UCSD-AML1 (cell line): ENCODE data around the gene ACSM2A.
"Not testable (repeated sequence)": the region's sequence is repeated elsewhere in the genome, so short reads cannot be mapped to it uniquely, and the experiment has no call there.

ENCODE experiments used
- DNase-seq: peaks from one replicate; lab custom pipeline; 2025; ENCODE audit not compliant: unreplicated experiment; lab: John Stamatoyannopoulos, UW

The ACSM2A gene

GRCh38 chr16:20451364-20451763 is at the start of gene ACSM2A:
TSS of gene ACSM2A (plus strand) at chr16:20451521. CDS start at chr16:20460115, 8,594 bp downstream.
- not testable (repeated sequence) for DNase-seq

- DNase-seq, result no peak
These were observed 48.7 kb upstream of the ACSM2A start for GRCh38 chr16:20402651-20403050.

DNA sequence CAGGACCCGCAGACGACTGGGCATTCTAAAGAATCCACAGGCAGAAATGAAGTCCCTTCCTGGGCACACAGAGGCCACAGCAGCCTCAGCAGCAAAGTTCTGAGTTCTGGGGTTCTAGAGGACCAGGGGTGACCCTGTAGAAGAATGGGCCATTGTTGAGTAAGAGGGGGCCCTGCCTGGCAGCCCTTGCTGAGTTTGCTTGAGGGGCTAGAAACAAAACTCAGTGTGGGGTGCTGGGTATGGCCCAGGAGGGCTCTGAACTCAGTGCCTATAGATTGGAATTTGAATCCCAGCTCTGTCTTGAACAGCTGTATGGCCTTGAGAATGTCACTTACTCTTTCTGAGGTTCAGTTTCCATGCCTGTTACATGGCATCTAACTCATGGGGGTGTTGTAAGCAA is 46.7 kb upstream of the ACSM2A start, which contains the start of gene PDILT:
PDILT (minus strand) TSS at position 101 of the 400 bp plus-strand sequence. CDS start 5,437 bp downstream, outside the sequence.
- no peak for DNase-seq

- DNase-seq, result no peak
These were observed 41.8 kb upstream of the ACSM2A start, which contains the start of gene ACSM5 for GRCh38 chr16:20409398-20410120. TSS of gene ACSM5 (plus strand) at chr16:20409534. CDS start at chr16:20411485, 1,951 bp downstream.

GRCh38 chr16:20410121-20410723 is 41.1 kb upstream of the ACSM2A start:
- DNase-seq, result no peak

GRCh38 chr16:20411055-20411454 is 40.3 kb upstream of the ACSM2A start:
- no peak for DNase-seq

- DNase-seq, result no peak
These were observed 35.8 kb upstream of the ACSM2A start for GRCh38 chr16:20415541-20415940.

- DNase-seq, result not testable (repeated sequence)
These were observed 32.2 kb upstream of the ACSM2A start for GRCh38 chr16:20419093-20419492.

- not testable (repeated sequence) for DNase-seq
These were observed 29.6 kb upstream of the ACSM2A start for GRCh38 chr16:20421748-20422147.

GRCh38 chr16:20423772-20424128 is 27.6 kb upstream of the ACSM2A start:
- DNase-seq, result not testable (repeated sequence)

GRCh38 chr16:20424129-20424866 is 27.0 kb upstream of the ACSM2A start:
- no peak for DNase-seq

DNA sequence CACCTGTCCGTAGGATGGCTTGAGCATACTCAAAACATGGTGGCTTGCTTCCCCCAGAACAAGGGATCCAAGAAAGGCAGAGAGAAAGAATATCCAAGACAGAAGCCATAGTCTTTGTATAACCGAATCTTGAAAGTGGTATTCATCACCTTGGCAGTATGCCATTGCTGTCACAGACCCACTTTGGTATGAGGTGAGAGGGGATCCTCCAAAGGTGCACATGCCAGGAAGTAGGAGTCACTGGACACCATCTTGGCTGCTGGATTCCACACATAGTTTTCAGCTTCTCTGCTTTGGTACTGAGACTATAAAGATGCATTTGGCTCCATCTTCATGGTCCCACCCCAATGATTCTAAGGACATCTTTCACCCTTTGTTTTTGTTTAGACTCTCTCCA is 23.9 kb upstream of the ACSM2A start:
- DNase-seq, result not testable (repeated sequence)

GRCh38 chr16:20429499-20429898 is 21.8 kb upstream of the ACSM2A start:
- DNase-seq, result not testable (repeated sequence)

- not testable (repeated sequence) for DNase-seq
These were observed 20.8 kb upstream of the ACSM2A start for GRCh38 chr16:20430480-20430879.

DNA sequence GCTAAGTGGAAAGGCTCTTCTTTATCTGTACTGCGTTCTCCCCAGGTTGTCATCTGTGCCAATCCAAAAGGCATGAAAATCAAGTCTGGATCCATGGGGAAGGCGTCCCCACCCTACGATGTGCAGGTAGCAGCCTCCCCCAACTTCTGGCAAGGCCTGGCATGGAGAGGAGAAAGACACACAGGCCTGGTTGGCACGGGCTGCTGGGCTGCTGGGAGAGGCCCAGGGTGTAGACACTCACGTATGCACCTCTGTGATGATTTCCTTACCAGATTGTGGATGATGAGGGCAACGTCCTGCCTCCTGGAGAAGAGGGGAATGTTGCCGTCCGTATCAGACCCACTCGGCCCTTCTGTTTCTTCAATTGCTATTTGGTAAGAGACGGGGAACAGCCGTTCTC is 20.4 kb upstream of the ACSM2A start:
- DNase-seq, result no peak

DNA sequence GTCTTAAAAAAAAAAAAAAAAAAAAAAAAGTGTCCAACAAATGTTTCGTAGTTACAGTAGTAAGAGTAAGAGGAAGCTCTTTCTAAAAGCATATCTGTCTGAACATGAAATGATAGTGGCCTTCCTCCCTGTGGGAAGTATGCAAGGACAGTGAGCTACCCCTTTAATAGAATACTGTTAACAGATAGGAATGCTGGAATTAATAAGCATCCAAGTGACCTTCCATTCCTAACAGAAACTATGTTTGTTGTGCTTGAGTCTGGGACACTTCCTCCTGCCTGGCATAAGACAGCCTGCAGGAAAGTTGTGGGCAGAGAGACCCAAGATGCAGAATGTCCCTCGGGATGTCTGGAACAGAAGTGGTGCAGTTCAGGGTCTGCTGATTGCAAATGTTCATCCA is 12.4 kb upstream of the ACSM2A start:
- DNase-seq, result not testable (repeated sequence)

DNA sequence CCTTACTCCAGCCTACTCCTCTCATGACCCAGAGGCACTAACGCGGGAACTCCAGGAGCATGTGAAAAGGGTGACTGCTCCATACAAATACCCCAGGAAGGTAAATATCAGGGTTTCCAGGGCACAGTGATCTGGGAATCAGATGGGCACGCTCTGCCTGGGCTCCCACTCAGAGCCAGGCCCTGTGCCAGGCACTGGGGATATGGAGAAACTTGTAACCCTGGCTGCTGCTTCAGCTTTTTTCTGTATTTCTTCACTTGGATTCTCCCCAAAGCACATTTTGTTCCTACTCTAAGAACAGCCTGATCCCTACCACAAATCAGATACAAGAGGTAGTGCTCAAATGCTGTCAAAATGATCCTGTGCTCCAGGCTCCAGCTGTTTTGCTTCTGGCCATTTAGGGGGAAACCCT is 11.5 kb upstream of the ACSM2A start:
- not testable (repeated sequence) for DNase-seq

DNA sequence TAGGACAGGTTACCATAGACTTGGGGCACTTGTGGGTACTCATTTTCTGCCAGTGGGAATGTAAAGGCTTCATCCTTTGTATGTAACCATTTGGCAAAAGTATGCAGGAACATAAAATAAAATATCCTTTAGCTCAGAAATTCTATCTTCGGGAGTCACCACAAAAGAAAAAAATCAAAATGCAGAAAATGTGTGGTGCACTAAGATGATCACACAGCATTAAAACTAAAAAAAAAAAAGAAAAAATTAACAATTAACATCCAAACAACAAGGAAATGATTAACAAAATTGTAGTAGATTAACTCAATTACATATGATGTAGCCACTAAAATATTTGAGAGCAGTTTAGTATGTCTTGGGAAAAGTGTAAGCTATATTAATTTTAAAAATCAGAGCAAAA is 10.6 kb upstream of the ACSM2A start:
- DNase-seq, result not testable (repeated sequence)

- no peak for DNase-seq
These were observed 10.1 kb upstream of the ACSM2A start for GRCh38 chr16:20441191-20441590.

- DNase-seq, result not testable (repeated sequence)
These were observed 9.5 kb upstream of the ACSM2A start for GRCh38 chr16:20441859-20442258.

DNA sequence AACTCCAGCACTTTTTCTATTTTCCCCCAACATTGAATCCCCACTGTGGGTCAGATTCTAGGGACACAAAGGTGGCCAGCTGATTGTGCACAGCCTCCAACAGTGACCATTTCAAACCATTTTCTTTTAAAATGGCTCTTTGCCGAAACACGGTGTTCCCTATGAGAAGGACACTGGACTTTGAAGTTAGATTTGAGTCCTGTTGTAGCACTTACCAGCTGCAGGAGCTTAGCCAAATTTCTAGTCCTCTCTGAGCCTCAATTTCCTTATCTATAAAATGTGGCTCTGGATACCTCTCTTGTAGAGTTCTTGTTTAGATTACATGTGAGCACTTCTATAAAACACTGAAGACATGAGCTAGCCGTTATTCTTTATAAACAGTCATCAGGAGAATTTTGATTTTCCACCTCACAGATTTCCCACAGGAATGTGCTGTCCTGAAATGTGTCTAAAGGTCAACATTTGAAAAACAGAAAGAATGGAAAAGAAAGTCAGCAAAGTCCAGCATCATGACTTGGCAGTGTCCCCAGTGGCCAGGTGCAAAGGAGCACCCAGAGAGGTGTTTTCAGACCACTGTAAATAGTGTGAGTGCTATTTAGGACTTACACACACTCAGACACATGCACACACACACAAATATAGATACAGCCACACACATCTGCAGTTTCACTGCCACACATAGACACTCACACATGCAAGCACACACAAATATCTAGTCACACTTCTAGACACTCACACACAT is 4.5 kb upstream of the ACSM2A start:
- not testable (repeated sequence) for DNase-seq
